NT2/D1 (cell line): ENCODE data around the gene SCCPDH.
"Not testable (repeated sequence)": the region's sequence is repeated elsewhere in the genome, so short reads cannot be mapped to it uniquely, and the experiment has no call there.

ENCODE experiments used
- DNase-seq: peaks from one replicate; pipeline ENCODE4 v3.0.0-alpha.2; 2011; ENCODE audit warnings: low read depth, low spot score
- H3K27me3 ChIP-seq: 2 replicates; pipeline ENCODE4 v1.6.0; 2011; ENCODE audit warnings: mild to moderate bottlenecking; ENCODE audit not compliant: insufficient read length, insufficient read depth
- H3K36me3 ChIP-seq: 2 replicates; pipeline ENCODE4 v1.6.1; 2011; ENCODE audit warnings: mild to moderate bottlenecking, low read length, mixed read lengths; ENCODE audit not compliant: insufficient read depth, insufficient read length
- H3K4me1 ChIP-seq: 2 replicates; pipeline ENCODE4 v1.5.1; 2011; ENCODE audit not compliant: insufficient read depth, insufficient read length
- H3K4me3 ChIP-seq: 2 replicates; pipeline ENCODE4 v1.5.1; 2011; ENCODE audit warnings: low read depth; ENCODE audit not compliant: insufficient read length
- H3K9ac ChIP-seq: 2 replicates; pipeline ENCODE4 v1.6.0; 2011; ENCODE audit warnings: low read depth; ENCODE audit not compliant: insufficient read length
- H3K9me3 ChIP-seq: 2 replicates; pipeline ENCODE4 v1.5.1; 2011; ENCODE audit warnings: mild to moderate bottlenecking, low read length; ENCODE audit not compliant: insufficient read depth
- SUZ12 ChIP-seq: IDR thresholded peaks from 2 replicates; pipeline ENCODE4 v1.6.1; 2011; ENCODE audit not compliant: insufficient read length, insufficient read depth; ENCODE audit errors: extremely low read depth
- YY1 ChIP-seq: IDR thresholded peaks from 2 replicates; pipeline ENCODE4 v1.6.1; 2011; ENCODE audit not compliant: insufficient read length, insufficient read depth
- ZNF274 ChIP-seq: IDR thresholded peaks from 2 replicates; pipeline ENCODE4 v1.6.1; 2011; ENCODE audit warnings: mild to moderate bottlenecking, low read depth, low read length

Gene SCCPDH

GRCh38 chr1:246734866-246735265, 10.7 kb downstream of the SCCPDH start:
- H3K36me3 ChIP-seq: peaks cover 28% of the 10 kb centered on the region

GRCh38 chr1:246735735-246736134, 11.5 kb downstream of the SCCPDH start:
- DNase-seq: no peak
- no peaks in the 10 kb centered on the region for H3K4me1 ChIP-seq
- peaks cover 29% of the 10 kb centered on the region for H3K36me3 ChIP-seq
- H3K9ac ChIP-seq: no peak overlapping the region
- H3K9me3 ChIP-seq: peaks cover 9% of the 10 kb centered on the region
- no peak overlapping the region for H3K4me3 ChIP-seq
- TF ChIP-seq YY1 (no peak), ZNF274 (no peak), SUZ12 (no peak)
- H3K27me3 ChIP-seq: no peaks in the 10 kb centered on the region

More at GRCh38 chr1:246734866-246735265, 10.7 kb downstream of the SCCPDH start:
- H3K27me3 ChIP-seq: no peaks in the 10 kb centered on the region
- no peak overlapping the region for H3K9ac ChIP-seq
- H3K4me3 ChIP-seq: no peak overlapping the region
- no peaks in the 10 kb centered on the region for H3K4me1 ChIP-seq
- peaks cover 13% of the 10 kb centered on the region for H3K9me3 ChIP-seq
- no peak for DNase-seq
- no peak for TF ChIP-seq SUZ12
- TF ChIP-seq YY1: no peak
- TF ChIP-seq ZNF274: no peak

DNA sequence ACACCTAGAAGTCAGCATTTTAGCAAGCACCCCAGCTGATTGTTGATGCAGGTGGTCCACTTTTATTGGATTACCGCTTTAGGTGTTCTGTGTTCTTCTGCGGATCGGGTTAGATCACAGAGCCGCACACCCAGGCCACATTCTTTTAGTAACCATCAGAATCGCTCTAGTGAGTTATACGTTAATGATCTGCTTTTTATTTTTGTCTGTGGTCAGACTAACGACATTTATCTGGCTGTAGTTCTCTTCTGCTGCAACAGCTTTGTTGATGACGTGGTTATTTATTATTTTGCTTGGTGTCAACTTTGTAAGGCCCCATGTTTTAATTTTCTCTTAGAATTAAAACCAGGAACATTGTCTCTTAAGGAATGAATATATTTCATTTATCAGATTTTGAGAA, 18.2 kb downstream of the SCCPDH start:
- Histone ChIP-seq H3K36me3 (peaks cover 23% of the 10 kb centered on the region), H3K4me1 (no peaks in the 10 kb centered on the region), H3K9me3 (peaks cover 17% of the 10 kb centered on the region), H3K4me3 (no peak overlapping the region), H3K27me3 (no peaks in the 10 kb centered on the region), H3K9ac (no peak overlapping the region)
- DNase-seq: no peak
- TF ChIP-seq YY1 (no peak), SUZ12 (no peak), ZNF274 (no peak)

DNA sequence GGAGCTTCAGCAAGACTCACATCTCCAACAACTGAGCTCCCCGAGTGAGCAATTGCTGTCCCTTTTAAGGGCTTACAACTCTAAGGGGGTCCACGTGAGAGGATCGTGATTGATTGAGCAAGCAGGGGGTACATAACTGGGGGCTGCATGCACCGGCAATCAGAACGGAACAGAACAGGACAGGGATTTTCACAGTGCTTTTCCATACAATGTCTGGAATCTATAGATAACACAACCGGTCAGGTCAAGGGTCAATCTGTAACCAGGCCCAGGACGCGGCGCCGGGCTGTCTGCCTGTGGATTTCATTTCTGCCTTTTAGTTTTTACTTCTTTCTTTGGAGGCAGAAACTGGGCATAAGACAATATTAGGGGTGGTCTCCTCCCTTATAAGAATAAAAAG, 21.9 kb downstream of the SCCPDH start:
- H3K36me3 ChIP-seq: peaks cover 12% of the 10 kb centered on the region
- H3K4me1 ChIP-seq: not testable (repeated sequence)

GRCh38 chr1:246748006-246748405, 23.8 kb downstream of the SCCPDH start:
- TF ChIP-seq SUZ12 (no peak), YY1 (no peak), ZNF274 (no peak)
- no peaks in the 10 kb centered on the region for H3K27me3 ChIP-seq
- H3K9ac ChIP-seq: no peak overlapping the region
- no peak for DNase-seq
- H3K36me3 ChIP-seq: peaks cover 6% of the 10 kb centered on the region
- peaks cover 17% of the 10 kb centered on the region; the same call in 1 of the 2 replicates for H3K9me3 ChIP-seq
- H3K4me1 ChIP-seq: no peaks in the 10 kb centered on the region
- H3K4me3 ChIP-seq: no peak overlapping the region

More for the DNA sequence above, 21.9 kb downstream of the SCCPDH start:
- not testable (repeated sequence) for H3K27me3 ChIP-seq, H3K4me3 ChIP-seq, DNase-seq, H3K9ac ChIP-seq
- H3K9me3 ChIP-seq: peaks cover 24% of the 10 kb centered on the region

- no peaks in the 10 kb centered on the region for H3K4me1 ChIP-seq
- no peak for DNase-seq
Observed at GRCh38 chr1:246748867-246749266, 24.7 kb downstream of the SCCPDH start.

DNA sequence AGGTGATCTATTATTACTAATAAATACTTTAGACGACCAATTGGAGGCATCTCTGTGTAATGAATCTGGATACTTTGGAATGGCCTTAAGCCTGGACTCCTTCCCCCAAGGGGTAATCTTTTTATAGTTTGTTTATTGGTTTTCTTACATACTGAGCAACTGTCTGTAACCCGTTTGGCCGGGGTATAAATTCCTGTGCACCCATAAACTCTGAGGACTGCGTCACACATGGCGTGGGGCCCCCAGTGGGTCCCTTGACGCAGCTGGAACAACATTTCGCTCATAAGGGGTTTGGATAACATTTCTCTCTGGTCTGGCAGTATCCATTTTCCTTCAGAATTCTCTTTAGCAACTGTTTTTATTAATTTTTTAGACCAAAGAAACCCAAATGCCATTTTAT, 26.5 kb downstream of the SCCPDH start:
- Histone ChIP-seq H3K4me3 (no peak overlapping the region), H3K9ac (no peak overlapping the region), H3K27me3 (no peaks in the 10 kb centered on the region), H3K9me3 (peaks cover 17% of the 10 kb centered on the region; the same call in 1 of the 2 replicates), H3K36me3 (no peaks in the 10 kb centered on the region), H3K4me1 (no peaks in the 10 kb centered on the region)
- no peak for DNase-seq
- TF ChIP-seq YY1 (no peak), ZNF274 (no peak), SUZ12 (no peak)

More at GRCh38 chr1:246748867-246749266, 24.7 kb downstream of the SCCPDH start:
- H3K4me3 ChIP-seq: no peak overlapping the region
- peaks cover 17% of the 10 kb centered on the region; the same call in 1 of the 2 replicates for H3K9me3 ChIP-seq
- H3K36me3 ChIP-seq: peaks cover 6% of the 10 kb centered on the region
- H3K9ac ChIP-seq: no peak overlapping the region
- no peaks in the 10 kb centered on the region for H3K27me3 ChIP-seq
- TF ChIP-seq SUZ12 (no peak), ZNF274 (no peak), YY1 (no peak)
